Adrenal gland (tissue), 12 donors: Measurements from ENCODE around the gene CIDEA. TPM values are rescaled to one million over a fixed set of nuclear protein-coding genes. Genes with fewer than 3 reads are reported as not detected.

Experiments
- DNase-seq, 7 donors: peaks; one replicate each; pipeline ENCODE4 v3.0.0-alpha.2; 2019 to 2020
- H3K27ac ChIP-seq, 5 donors: fragments of 200-600 bp; sonication (generic) in 4 of 5; 1 replicate in 3 of 5; 2 replicates in 2 of 5; pipeline versions ENCODE4 v1.5.1 to v1.8.0; 2016 to 2020; ENCODE audit warnings: mild to moderate bottlenecking in 1 of 5
- H3K27me3 ChIP-seq: fragments of 200-600 bp; 2 replicates; pipeline ENCODE4 v1.8.0; 2021
- H3K36me3 ChIP-seq, 2 donors: fragments of 200-600 bp; replicated peaks in 1 of 2; 1 replicate in 1 of 2; 2 replicates in 1 of 2; pipeline versions ENCODE4 v1.5.1 to v1.8.0; 2018 to 2022
- H3K4me1 ChIP-seq, 2 donors: fragments of 200-600 bp; replicated peaks in 1 of 2; 1 replicate in 1 of 2; 2 replicates in 1 of 2; pipeline versions ENCODE4 v1.5.1 to v1.8.0; 2018 to 2021
- H3K4me3 ChIP-seq, 4 donors: fragments of 200-600 bp; sonication (generic) in 3 of 4; one replicate each; pipeline ENCODE4 v1.5.1; 2016 to 2018
- H3K9me3 ChIP-seq, 3 donors: fragments of 200-600 bp; sonication (generic) in 1 of 3; replicated peaks in 1 of 3; 1 replicate in 2 of 3; 2 replicates in 1 of 3; pipeline versions ENCODE4 v1.5.1 to v1.8.0; 2016 to 2021
- CTCF ChIP-seq, 6 experiments: fragments of 450-650 bp in 4 of 6; fragments of 200-600 bp in 2 of 6; sonication (generic) in 1 of 6; IDR thresholded peaks; 1 replicate in 5 of 6; 2 replicates in 1 of 6; pipeline versions ENCODE4 v1.5.1 to v1.8.0; 2016 to 2021; ENCODE audit warnings: antibody characterized with exemption in 6 of 6, mild to moderate bottlenecking in 2 of 6, moderate library complexity in 1 of 6
- POLR2A ChIP-seq, 2 donors: fragments of 450-650 bp; IDR thresholded peaks; one replicate each; pipeline ENCODE4 v1.6.1; 2017; ENCODE audit warnings: antibody characterized with exemption in 2 of 2, mild to moderate bottlenecking in 2 of 2, moderate library complexity in 1 of 2
- WGBS, 4 donors: extraction: QIAGEN DNeasy Blood & Tissue Kit in 2 of 4; methylation state at CpG; one replicate each; pipeline versions ENCODE4 v1.1.5 to v1.1.7; 2013 to 2017; 5-methylcytosine and 5-hydroxymethylcytosine counted together
- intact Hi-C, 2 donors: fragments of 100-400 bp; cut with DNase I; formaldehyde crosslinking; loops; one replicate each; pipeline versions ENCODE4 v1.14.1 to v1.15.0; 2022 to 2023
- polyA plus RNA-seq, 3 donors: library from polyadenylated mRNA; stranded (reverse); fragments of 200-250 nt in 2 of 3; fragments of 350-450 nt in 1 of 3; fragmentation: Illumina TruSeq in 1 of 3; extraction: RNeasy Lipid Tissue Mini Kit (QIAGEN cat#74804) in 1 of 3; gene quantifications; one replicate each; pipeline ENCODE4 v1.2.3, GENCODE V29; 2013 to 2014
- total RNA-seq, 9 donors: library from RNA; depleted of rRNA in 4 of 9; stranded (reverse); fragments of >200 nt in 4 of 9; fragments of 120-200 nt in 1 of 9; fragmentation: NEBNext Ultra II Directional in 1 of 9; extraction: Animal tissue kit (Norgen Biotek cat#: 25700) in 1 of 9; gene quantifications; one replicate each; pipeline versions ENCODE4 v1.1.0 to v1.2.4, GENCODE V29; 2013 to 2023
- donor health status: healthy with polysubstance abuse.
- donor health status: Bipolar disorder and iron deficiency.
- donor health status: DM: yes; HTN: yes; CAD: no.
- donor health status: DM: no; HTN: no; CAD: no.
- donor health status: DM: no; HTN: no; CAD: no.
- donor health status: DM: yes; HTN: yes; CAD: no.

Gene CIDEA
- total and polyA plus RNA-seq, 12 donors, result 0.11 to 18.5 (median 0.82) TPM; not detected in 2

- WGBS, 4 donors, result 66 to 86% (median 73%) methylated on average over 3 to 5 of the region's 5 CpGs
- Histone ChIP-seq H3K27ac (peak overlapping the region in 1 of 5 donors; percentile 38), H3K36me3 (peaks cover 0 to 12% of the 10 kb centered on the region in 2 donors), H3K9me3 (peaks cover 0 to 5% (median 0%) of the 10 kb centered on the region in 3 donors), H3K4me1 (no peaks in the 10 kb centered on the region), H3K27me3 (no peaks in the 10 kb centered on the region), H3K4me3 (no peak overlapping the region)
- peak in 1 of 7 donors; percentile 45 for DNase-seq
- intact Hi-C loops, result loop anchor here in 1 of 2 donors (10.0 kb wide), 1 partner anchor 59 kb away; the partner anchor contains the start of gene AFG3L2
- TF ChIP-seq POLR2A (IDR thresholded peaks at IDR 0.05), result no peak
- no peak for TF ChIP-seq CTCF (IDR thresholded peaks at IDR 0.05)
Observed at GRCh38 chr18:12315911-12316310, 61.8 kb downstream of the CIDEA start.

GRCh38 chr18:12317664-12318333 lies 63.6 kb downstream of the CIDEA start:
- H3K4me3 ChIP-seq, result no peak overlapping the region
- no peaks in the 10 kb centered on the region for H3K4me1 ChIP-seq
- intact Hi-C loops, result loop anchor here in 1 of 2 donors (10.0 kb wide), 1 partner anchor 57 kb away; the partner anchor contains the start of gene AFG3L2
- no peaks in the 10 kb centered on the region for H3K9me3 ChIP-seq
- no peaks in the 10 kb centered on the region for H3K36me3 ChIP-seq
- H3K27me3 ChIP-seq, result no peaks in the 10 kb centered on the region
- WGBS, 4 donors, result 59 to 67% (median 62%) methylated on average over 6 of the region's 6 CpGs
- H3K27ac ChIP-seq, result peak overlapping the region in 1 of 5 donors; percentile 41
- TF ChIP-seq CTCF (IDR thresholded peaks at IDR 0.05) (no peak), POLR2A (IDR thresholded peaks at IDR 0.05) (no peak)
- peak in 1 of 7 donors; percentile 46 for DNase-seq

GRCh38 chr18:12318334-12318697 lies 64.2 kb downstream of the CIDEA start:
- peak in 1 of 7 donors; percentile 45 for DNase-seq
- H3K27ac ChIP-seq, result peak overlapping the region in 1 of 5 donors; percentile 36
- WGBS, 4 donors, result 36 to 45% (median 43%) methylated on average over 5 of the region's 5 CpGs
- H3K36me3 ChIP-seq, result no peaks in the 10 kb centered on the region
- H3K4me3 ChIP-seq, result no peak overlapping the region
- no peaks in the 10 kb centered on the region for H3K9me3 ChIP-seq
- TF ChIP-seq CTCF (IDR thresholded peaks at IDR 0.05), result no peak
- no peak for TF ChIP-seq POLR2A (IDR thresholded peaks at IDR 0.05)
- H3K27me3 ChIP-seq, result no peaks in the 10 kb centered on the region
- intact Hi-C loops, result loop anchor here in 1 of 2 donors (10.0 kb wide), 1 partner anchor 56 kb away; the partner anchor contains the start of gene AFG3L2
- no peaks in the 10 kb centered on the region for H3K4me1 ChIP-seq

- H3K36me3 ChIP-seq, result no peaks in the 10 kb centered on the region
Observed at GRCh38 chr18:12318857-12319256, 64.7 kb downstream of the CIDEA start.

More at GRCh38 chr18:12318857-12319256, 64.7 kb downstream of the CIDEA start:
- WGBS, 4 donors, result 71 to 89% (median 77%) methylated on average over 3 to 5 of the region's 5 CpGs
- Histone ChIP-seq H3K27me3 (no peaks in the 10 kb centered on the region), H3K9me3 (no peaks in the 10 kb centered on the region), H3K4me3 (no peak overlapping the region), H3K4me1 (no peaks in the 10 kb centered on the region), H3K27ac (no peak overlapping the region)
- intact Hi-C loops, result loop anchor here in 1 of 2 donors (10.0 kb wide), 1 partner anchor 56 kb away; the partner anchor contains the start of gene AFG3L2
- TF ChIP-seq CTCF (IDR thresholded peaks at IDR 0.05) (no peak), POLR2A (IDR thresholded peaks at IDR 0.05) (no peak)
- DNase-seq, result no peak
